Common myeloid progenitor, CD34-positive (primary cell): ENCODE measurements around the gene PMM1.
"Not testable (repeated sequence)": the region's sequence is repeated elsewhere in the genome, so short reads cannot be mapped to it uniquely, and the experiment has no call there.

Experiments used
- CTCF ChIA-PET: fragments of 350-600 bp; sonication (Branson Sonifier 250); formaldehyde crosslinking; loops from one replicate; lab custom pipeline; 2021; ENCODE audit warnings: antibody characterized with exemption; lab: Charles Lee
- POLR2A ChIA-PET: fragments of 350-600 bp; sonication (Branson Sonifier 250); formaldehyde crosslinking; loops from one replicate; lab custom pipeline; 2021; ENCODE audit warnings: antibody characterized with exemption; lab: Charles Lee
- DNase-seq, 3 donors: peaks; one replicate each; pipeline versions ENCODE4 v3.0.0 to v3.0.0-alpha.2; 2013
- H3K27ac ChIP-seq, 2 experiments: 1 replicate in 1 of 2; 2 replicates in 1 of 2; pipeline ENCODE4 v1.7.0; 2013; ENCODE audit warnings: inconsistent platforms in 2 of 2, low read length in 2 of 2, mild to moderate bottlenecking in 2 of 2, low read depth in 1 of 2, moderate library complexity in 1 of 2; ENCODE audit not compliant: severe bottlenecking in 2 of 2, insufficient read depth in 1 of 2, poor library complexity in 1 of 2
- H3K27me3 ChIP-seq, 5 experiments: replicated peaks in 2 of 5; 1 replicate in 3 of 5; 2 replicates in 2 of 5; pipeline versions ENCODE4 v1.6.1 to v1.7.0; 2013; ENCODE audit warnings: low read length in 4 of 5, mild to moderate bottlenecking in 2 of 5, moderate library complexity in 2 of 5, inconsistent platforms in 1 of 5; ENCODE audit not compliant: insufficient read depth in 5 of 5, control insufficient read depth in 4 of 5
- H3K36me3 ChIP-seq, 4 experiments: 1 replicate in 2 of 4; 2 replicates in 2 of 4; pipeline versions ENCODE4 v1.6.1 to v1.7.0; 2013; ENCODE audit warnings: low read length in 3 of 4, control low read depth in 1 of 4, mild to moderate bottlenecking in 1 of 4; ENCODE audit not compliant: control insufficient read depth in 4 of 4, insufficient read depth in 4 of 4
- H3K4me1 ChIP-seq, 4 experiments: 1 replicate in 3 of 4; 2 replicates in 1 of 4; pipeline versions ENCODE4 v1.6.1 to v1.7.1; 2013; ENCODE audit warnings: low read length in 3 of 4, mild to moderate bottlenecking in 3 of 4, control low read depth in 1 of 4, inconsistent platforms in 1 of 4, moderate library complexity in 1 of 4; ENCODE audit not compliant: control insufficient read depth in 4 of 4, insufficient read depth in 4 of 4; ENCODE audit errors: control extremely low read depth in 1 of 4
- H3K4me3 ChIP-seq, 7 experiments: 1 replicate in 4 of 7; 2 replicates in 3 of 7; pipeline versions ENCODE4 v1.5.1 to v1.7.0; 2013; ENCODE audit warnings: mild to moderate bottlenecking in 7 of 7, low read length in 6 of 7, moderate library complexity in 6 of 7, inconsistent platforms in 2 of 7, low read depth in 2 of 7, control low read depth in 1 of 7; ENCODE audit not compliant: insufficient read depth in 4 of 7, control insufficient read depth in 1 of 7; ENCODE audit errors: extremely low read depth in 1 of 7
- H3K9me3 ChIP-seq, 5 experiments: 1 replicate in 4 of 5; 2 replicates in 1 of 5; pipeline versions ENCODE4 v1.6.1 to v1.7.1; 2013; ENCODE audit warnings: low read length in 4 of 5, mild to moderate bottlenecking in 2 of 5, inconsistent platforms in 1 of 5, low read depth in 1 of 5, moderate library complexity in 1 of 5; ENCODE audit not compliant: control insufficient read depth in 4 of 5, insufficient read depth in 2 of 5; ENCODE audit errors: control extremely low read depth in 1 of 5
- WGBS: methylation state at CpG from one replicate; pipeline ENCODE4 v1.1.5; 2013; ENCODE audit not compliant: insufficient coverage; 5-methylcytosine and 5-hydroxymethylcytosine counted together

Gene PMM1

DNA sequence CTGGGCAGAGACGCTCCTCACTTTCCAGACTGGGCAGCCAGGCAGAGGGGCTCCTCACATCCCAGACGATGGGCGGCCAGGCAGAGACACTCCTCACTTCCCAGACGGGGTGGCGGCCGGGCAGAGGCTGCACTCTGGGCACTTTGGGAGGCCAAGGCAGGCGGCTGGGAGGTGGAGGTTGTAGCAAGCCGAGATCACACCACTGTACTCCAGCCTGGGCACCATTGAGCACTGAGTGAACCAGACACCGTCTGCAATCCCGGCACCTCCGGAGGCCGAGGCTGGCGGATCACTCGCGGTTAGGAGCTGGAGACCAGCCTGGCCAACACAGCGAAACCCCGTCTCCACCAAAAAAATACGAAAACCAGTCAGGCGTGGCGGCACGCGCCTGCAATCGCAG lies 42.0 kb upstream of the PMM1 start:
- CTCF ChIA-PET, H3K4me1 ChIP-seq, H3K4me3 ChIP-seq, H3K27me3 ChIP-seq, H3K27ac ChIP-seq, H3K9me3 ChIP-seq, POLR2A ChIA-PET, DNase-seq: not testable (repeated sequence)
- H3K36me3 ChIP-seq = peaks cover 13 to 77% (median 55%) of the 10 kb centered on the region in 4 experiments
- WGBS = 95% methylated on average over 3 of the region's 23 CpGs

DNA sequence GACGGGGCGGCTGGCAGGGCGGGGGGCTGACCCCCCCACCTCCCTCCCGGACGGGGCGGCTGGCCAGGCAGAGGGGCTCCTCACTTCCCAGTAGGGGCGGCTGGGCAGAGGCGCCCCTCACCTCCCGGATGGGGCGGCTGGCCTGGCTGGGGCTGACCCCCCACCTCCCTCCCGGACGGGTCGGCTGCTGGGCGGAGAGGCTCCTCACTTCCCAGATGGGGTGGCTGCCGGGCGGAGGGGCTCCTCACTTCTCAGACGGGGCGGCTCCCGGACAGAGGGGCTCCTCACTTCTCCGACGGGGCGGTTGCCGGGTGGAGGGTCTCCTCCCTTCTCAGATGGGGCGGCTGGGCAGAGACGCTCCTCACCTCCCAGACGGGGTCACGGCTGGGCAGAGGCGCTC lies 41.5 kb upstream of the PMM1 start:
- peaks cover 13 to 73% (median 51%) of the 10 kb centered on the region in 4 experiments for H3K36me3 ChIP-seq
- H3K4me1 ChIP-seq, H3K27ac ChIP-seq, CTCF ChIA-PET, DNase-seq, H3K9me3 ChIP-seq, H3K27me3 ChIP-seq, H3K4me3 ChIP-seq: not testable (repeated sequence)
- POLR2A ChIA-PET = interaction anchor here (0.6 kb wide), 1 partner anchor 13 kb away, joined by 5 read pairs; no protein-coding TSS in a partner anchor
- 100% methylated on average over 4 of the region's 28 CpGs for WGBS

DNA sequence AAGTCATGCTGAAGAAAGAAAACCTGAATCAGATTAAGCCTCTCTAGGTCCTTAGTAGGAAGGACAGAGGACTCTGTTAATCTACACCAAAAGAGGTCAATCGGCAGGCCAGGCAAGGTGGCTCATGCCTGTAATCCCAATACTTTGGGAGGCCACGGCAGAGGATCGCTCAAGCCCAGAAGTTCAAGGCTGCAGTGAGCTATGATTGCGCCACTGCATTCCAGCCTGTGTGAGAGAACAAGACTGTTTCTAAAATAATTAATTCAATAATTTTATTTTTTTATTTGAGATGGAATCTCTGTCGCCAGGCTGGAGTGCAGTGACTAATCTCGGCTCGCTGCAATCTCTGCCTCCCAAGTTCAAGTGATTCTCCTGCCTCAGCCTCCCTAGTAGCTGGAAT lies 35.9 kb upstream of the PMM1 start:
- Histone ChIP-seq H3K4me1 (peaks cover 5 to 10% (median 9%) of the 10 kb centered on the region in 4 experiments), H3K36me3 (peaks cover 12 to 58% (median 35%) of the 10 kb centered on the region in 4 experiments), H3K9me3 (no peaks in the 10 kb centered on the region), H3K4me3 (no peak overlapping the region), H3K27me3 (no peaks in the 10 kb centered on the region), H3K27ac (no peak overlapping the region)
- 95% methylated on average over 3 of the region's 7 CpGs for WGBS
- POLR2A ChIA-PET = no interaction called here
- CTCF ChIA-PET = no interaction called here
- no peak for DNase-seq

- Histone ChIP-seq H3K4me3 (peak overlapping the region; percentile 65 to 98 (median 88)), H3K4me1 (peaks cover 12 to 27% (median 22%) of the 10 kb centered on the region in 4 experiments), H3K27me3 (peaks cover 0 to 23% (median 7%) of the 10 kb centered on the region in 5 experiments), H3K27ac (peak overlapping the region; percentile 93 to 98), H3K9me3 (no peaks in the 10 kb centered on the region), H3K36me3 (peaks cover 0 to 28% (median 14%) of the 10 kb centered on the region in 4 experiments)
- WGBS = 7% methylated on average over 6 of the region's 8 CpGs
- no peak for DNase-seq
- ChIA-PET CTCF (interaction anchor here (0.6 to 1.6 kb wide), 4 partner anchors 14 to 938 kb away, joined by 3 to 4 read pairs (median 4); no protein-coding TSS in a partner anchor), POLR2A (interaction anchor here (0.7 kb wide), 1 partner anchor 184 kb away, joined by 3 read pairs; no protein-coding TSS in a partner anchor)
Observed at GRCh38 chr22:41621911-41622179, 32.2 kb upstream of the PMM1 start.

DNA sequence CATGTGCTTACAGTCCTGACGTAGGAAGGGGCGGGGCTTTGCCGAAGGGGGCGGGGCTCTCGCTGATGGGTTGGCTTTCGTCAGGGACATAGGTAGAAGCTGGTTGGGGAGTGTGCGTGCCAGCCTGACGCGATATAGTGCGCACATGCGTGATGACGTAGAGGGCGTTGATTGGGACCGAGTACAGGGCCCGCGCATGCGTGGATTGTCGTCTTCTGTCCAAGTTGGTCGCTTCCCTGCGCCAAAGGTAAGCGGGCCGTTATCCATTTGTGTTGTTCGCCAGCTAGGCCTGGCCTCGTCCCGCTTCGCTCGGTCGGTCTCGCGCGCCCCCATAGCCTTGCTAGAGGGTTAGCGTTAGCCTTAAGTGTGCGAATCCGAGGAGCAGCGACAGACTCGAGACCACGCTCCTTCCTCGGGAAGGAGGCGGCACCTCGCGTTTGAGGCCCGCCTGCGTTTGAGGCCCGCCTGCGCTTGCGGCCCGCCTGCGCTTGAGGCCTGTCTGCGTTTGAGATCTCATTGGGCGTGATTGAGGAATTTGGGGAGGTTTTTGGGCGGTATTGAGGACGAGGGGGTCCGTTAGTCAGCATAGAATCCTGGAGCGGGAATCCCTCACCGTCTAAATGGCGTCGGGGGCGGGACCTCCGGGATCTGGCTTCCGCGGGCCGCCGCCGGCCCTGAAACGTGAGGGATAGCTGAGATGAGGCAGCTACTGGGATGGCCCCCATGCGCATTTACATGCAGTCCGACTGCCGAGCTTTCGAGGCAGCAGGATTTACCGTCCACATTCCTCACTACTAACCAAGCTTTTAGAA lies 31.7 kb upstream of the PMM1 start, which contains the start of gene XRCC6:
XRCC6 (plus strand) TSS at position 197 of the 812 bp plus-strand sequence. CDS start 710 bp downstream, outside the sequence.
- CTCF ChIA-PET = interaction anchor here (0.6 to 1.6 kb wide), 4 partner anchors 13 to 939 kb away, joined by 3 to 4 read pairs (median 4); no protein-coding TSS in a partner anchor
- WGBS = under 1% methylated on average over 41 of the region's 70 CpGs

DNA sequence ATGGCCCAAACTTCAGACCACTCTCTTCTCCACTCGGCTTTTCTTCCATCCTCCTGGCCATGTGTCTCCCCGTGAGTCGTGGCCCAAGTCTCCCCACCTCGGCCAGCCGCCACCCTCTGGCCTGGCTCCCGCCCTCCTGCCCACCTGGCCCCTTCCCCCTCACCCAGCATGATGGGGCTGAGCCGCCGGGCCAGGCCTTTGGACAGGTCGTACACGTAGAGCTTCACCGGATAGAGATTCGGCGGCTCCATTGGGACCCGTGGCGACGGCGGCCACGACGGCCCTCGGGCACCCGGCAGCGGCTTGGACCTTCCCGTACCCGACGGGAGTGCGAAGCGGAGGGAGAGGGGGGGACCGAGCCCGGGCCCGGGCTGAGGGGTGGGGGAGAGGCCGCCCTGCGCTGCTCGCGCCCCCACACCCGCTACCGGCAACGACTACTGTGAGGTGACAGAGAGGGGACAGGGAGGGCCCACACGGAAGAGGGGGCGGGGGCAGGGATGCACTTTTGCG lies 31.0 kb upstream of the PMM1 start, which contains the start of gene DESI1:
DESI1 (minus strand) TSS at position 455 of the 510 bp plus-strand sequence; CDS start at position 251, 204 bp downstream.
- Histone ChIP-seq H3K4me1 (peaks cover 12 to 27% (median 22%) of the 10 kb centered on the region in 4 experiments), H3K27ac (peak within 1 kb of the TSS; percentile 93 to 98), H3K36me3 (peaks cover 0 to 26% (median 11%) of the 10 kb centered on the region in 4 experiments), H3K27me3 (peaks cover 0 to 28% (median 7%) of the 10 kb centered on the region in 5 experiments), H3K4me3 (peak within 1 kb of the TSS; percentile 65 to 98 (median 88)), H3K9me3 (no peaks in the 10 kb centered on the region)
- CTCF ChIA-PET = interaction anchor here (1.4 to 1.6 kb wide), 2 partner anchors 12 to 42 kb away, joined by 3 to 4 read pairs; no protein-coding TSS in a partner anchor
- POLR2A ChIA-PET = interaction anchor here (1.0 kb wide), 1 partner anchor 64 kb away, joined by 3 read pairs; no protein-coding TSS in a partner anchor
- peak in 1 of 3 donors; percentile 22 for DNase-seq
- WGBS = 0% methylated on average over 17 of the region's 40 CpGs

More for the DNA sequence above, 31.7 kb upstream of the PMM1 start, which contains the start of gene XRCC6:
- Histone ChIP-seq H3K4me3 (peak within 1 kb of the TSS; percentile 65 to 98 (median 88)), H3K36me3 (peaks cover 0 to 26% (median 14%) of the 10 kb centered on the region in 4 experiments), H3K27me3 (peaks cover 0 to 23% (median 7%) of the 10 kb centered on the region in 5 experiments), H3K9me3 (no peaks in the 10 kb centered on the region), H3K4me1 (peaks cover 12 to 27% (median 22%) of the 10 kb centered on the region in 4 experiments), H3K27ac (peak within 1 kb of the TSS; percentile 93 to 98)
- POLR2A ChIA-PET = interaction anchor here (0.7 to 1.0 kb wide), 2 partner anchors 64 to 185 kb away, joined by 3 read pairs; no protein-coding TSS in a partner anchor
- peak; percentile 99 to 100 (median 100) for DNase-seq
